GM20431 (cell line): ENCODE data around the gene CES2.
"Not testable (repeated sequence)": the region's sequence is repeated elsewhere in the genome, so short reads cannot be mapped to it uniquely, and the experiment has no call there.

Experiments
- in situ Hi-C: fragments of 300-500 bp; cut with MseI, MboI; formaldehyde crosslinking; loops from one replicate; pipeline ENCODE4 v1.15.0; 2020; ENCODE audit warnings: low sequenced_read_pairs; ENCODE audit not compliant: unreplicated experiment

Gene CES2

DNA sequence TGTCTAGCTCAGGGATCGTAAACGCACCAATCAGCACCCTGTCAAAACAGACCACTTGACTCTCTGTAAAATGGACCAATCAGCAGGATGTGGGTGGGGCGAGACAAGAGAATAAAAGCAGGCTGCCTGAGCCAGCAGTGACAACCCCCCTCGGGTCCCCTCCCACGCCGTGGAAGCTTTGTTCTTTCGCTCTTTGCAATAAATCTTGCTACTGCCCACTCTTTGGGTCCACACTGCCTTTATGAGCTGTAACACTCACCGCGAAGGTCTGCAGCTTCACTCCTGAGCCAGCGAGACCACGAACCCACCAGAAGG, 39.6 kb downstream of the CES2 start:
- in situ Hi-C loops = not testable (repeated sequence)

DNA sequence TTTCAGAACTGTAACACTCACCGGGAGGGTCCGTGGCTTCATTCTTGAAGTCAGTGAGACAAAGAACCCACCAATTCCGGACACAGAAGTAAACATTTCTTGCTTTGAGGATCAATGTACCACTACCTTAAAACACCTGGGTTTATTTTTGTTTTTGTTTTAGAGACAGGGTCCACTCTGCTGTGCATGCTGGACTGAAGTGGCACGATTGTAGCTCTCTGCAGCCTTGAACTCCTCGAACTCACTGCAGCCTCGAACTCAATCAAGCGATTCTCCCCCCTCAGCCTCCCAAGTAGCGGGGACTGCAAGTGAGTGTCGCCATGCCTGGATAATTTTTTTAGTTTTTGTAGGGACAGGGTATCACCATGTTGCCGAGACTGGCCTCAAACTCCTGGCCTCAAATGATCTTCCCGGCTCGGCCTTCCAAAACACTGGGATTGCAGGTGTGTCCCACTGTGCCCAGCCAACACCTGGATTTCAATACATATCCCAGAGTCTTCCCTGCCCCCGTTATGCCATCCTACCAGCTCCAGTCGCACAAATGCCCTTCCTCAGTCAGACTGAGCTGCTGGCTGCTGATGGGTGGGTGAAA, 40.1 kb downstream of the CES2 start:
- in situ Hi-C loops = no loop called here

DNA sequence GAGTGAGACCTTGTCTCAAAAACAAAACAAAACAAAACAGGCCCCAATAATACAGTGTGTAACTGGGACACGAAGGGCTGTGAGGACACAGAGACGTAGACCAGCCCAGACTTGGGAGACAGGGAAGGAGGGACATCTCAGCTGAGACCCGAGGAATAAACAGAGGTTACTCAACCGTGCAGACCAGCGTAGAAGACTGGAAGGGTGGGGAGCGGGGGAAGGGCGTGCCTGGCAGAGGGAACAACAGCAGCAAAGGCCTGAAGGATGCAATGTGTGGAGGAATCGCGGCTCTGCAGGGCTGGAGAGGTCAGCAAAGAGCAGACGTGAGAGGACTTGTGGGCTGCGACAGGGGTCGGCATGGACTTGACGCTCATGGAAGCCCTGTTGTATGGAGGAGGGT, 41.4 kb downstream of the CES2 start:
- in situ Hi-C loops = no loop called here

DNA sequence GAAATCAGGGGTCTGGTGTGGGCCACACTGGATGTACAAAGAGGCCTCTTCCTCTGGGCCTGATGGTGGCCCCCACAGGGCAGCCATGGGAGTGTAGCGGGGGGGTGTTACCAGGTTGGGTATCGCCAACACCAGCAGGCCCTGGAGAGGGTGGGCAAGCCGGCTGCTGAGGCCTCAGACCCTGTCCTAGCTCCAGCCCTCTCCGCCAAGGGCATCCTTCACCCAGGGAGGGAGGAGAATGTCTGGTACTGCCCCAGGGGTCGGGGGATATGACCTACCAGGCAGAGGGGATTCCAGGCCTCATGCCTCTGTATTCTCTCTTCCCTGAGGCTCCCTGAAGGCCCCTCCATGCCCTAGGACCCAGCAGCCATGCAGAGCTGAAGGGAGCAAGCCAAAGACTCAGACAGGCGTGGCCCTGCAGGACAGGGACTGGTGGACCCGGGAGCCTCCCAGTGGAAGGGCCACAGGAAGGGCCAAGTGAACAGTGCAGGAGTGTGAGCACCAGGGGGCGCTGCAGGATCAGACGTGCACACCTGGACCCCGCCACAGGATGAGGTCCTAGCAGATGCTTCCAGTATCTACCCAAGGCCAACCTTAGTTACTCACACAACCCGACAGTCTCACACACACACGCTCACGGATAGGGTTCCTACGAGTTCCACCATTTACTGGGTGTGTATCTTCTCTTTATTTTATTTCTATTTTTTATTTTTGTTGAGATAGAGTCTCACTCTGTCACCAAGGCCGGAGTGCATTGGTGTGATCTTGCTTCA, 42.2 kb downstream of the CES2 start:
- in situ Hi-C loops = no loop called here

DNA sequence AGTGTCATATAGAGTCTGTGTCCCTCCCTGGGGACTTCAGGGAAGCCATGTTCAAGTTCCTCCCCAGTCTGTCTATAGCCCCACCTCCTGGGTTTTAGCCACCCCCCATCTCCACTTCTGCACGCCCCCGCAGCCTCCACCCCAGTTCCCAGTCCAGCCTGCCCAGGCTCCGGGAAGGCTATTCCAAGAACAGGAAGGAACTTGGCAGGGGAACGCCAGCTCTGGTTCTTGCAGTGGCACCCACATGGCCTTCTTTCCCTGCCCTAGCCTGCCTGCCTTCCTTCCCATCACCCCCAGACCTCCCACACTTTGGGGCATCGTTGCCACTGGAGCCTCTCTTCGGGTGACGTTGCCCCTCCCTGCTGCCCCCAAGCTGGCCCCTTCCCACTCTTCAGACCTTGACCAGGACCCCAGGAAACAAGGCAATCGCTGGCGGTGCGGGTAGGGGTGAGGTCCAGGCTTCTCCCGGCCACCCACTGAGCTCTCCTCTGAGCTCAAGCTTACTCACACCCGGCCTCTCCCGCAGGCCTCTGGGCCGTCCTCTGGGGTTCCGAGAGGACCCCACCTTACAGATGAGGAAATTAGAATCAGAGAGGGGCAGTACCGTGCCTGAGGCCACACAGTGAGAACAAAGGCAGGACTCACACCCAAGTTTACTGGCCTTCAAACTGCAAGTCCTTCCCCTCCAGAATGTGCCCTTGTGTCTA, 43.8 kb downstream of the CES2 start:
- in situ Hi-C loops = no loop called here

DNA sequence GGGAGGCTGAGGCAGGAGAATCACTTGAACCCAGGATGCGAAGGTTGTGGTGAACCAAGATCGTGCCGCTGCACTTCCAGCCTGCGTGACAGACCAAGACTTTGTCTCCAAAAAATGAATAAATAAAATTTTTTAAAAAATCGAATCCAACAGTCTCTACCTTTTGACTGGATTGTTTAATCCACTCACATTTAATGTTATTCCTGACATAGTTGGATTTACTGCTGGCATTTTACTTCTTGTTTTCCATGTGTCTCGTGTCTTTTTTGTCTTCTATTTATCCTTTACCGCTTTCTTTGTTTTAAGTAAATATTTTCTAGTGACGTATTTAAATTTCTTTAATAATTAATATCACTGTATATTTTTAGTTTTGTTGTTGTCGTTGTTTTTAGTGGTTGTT, 47.7 kb downstream of the CES2 start:
- in situ Hi-C loops = no loop called here

DNA sequence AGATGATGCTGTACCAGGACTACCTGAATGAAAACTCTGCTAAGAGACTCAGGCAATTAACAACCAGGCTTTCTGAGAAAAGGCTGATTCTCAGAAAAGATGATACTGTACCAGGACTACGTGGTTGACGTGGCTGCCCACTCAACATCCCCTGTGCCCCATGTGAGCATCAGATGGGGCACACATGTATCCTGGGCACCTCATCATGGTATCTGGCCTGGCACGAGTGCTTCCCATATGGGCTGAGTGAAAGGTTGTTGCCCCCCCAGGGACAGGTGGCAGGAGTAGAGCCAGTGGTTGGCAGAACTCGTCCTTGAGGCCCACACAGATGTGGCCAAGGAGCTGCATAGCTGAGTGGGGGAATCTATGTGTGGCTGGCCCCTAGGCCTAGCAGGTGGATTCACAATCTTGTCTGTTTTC, 49.6 kb downstream of the CES2 start:
- in situ Hi-C loops = no loop called here

DNA sequence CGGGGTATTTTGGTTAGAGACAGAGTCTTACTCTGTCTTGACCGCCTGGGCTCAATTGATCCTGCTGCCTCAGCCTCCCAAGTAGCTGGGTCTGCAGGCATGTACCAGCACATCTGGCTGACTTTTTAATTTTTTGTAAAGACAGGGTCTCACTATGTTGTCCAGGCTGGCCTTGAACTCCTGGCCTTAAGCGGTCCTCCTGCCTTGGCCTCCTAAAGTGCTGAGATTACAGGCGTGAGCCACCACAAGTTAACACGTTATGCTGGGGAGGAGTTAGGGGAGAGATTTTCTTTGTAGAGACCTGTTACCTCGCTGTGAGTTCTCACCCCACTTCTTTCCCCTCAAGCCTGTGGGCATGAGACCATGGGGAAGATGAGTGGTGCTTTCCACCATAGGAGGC, 51.2 kb downstream of the CES2 start:
- in situ Hi-C loops = no loop called here

DNA sequence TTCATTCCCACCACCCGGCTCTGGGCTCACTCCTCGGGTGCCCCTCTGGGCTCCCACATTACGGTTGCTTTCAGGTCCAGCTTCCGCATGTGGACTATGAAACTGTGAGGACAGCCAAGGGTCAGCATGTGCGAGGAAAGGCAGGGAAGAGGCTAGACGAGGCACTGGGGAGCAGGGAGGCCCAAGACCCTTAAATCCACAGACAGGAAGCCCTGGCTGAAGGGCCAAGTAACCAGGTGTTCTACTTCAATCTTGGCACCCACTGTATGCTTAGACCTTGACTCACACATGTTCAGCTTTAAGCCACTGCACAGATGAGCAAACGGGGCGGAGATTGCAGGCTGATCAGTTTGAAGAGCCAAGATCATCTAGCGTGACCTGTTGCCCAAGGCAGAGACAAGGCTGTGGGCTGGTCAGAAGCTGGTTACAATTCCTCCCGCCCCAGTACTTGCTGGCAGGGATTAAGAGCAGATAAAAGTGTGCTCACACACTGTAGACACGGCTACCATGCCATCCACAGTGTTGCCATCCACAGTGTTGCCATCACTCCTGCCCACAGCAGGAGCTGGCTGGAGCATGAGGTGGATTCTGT, 53.0 kb downstream of the CES2 start, which contains the start of gene CES4A:
CES4A (plus strand) TSS at position 393 of the 592 bp plus-strand sequence; CDS start at position 577, 184 bp downstream.
- in situ Hi-C loops = no loop called here

DNA sequence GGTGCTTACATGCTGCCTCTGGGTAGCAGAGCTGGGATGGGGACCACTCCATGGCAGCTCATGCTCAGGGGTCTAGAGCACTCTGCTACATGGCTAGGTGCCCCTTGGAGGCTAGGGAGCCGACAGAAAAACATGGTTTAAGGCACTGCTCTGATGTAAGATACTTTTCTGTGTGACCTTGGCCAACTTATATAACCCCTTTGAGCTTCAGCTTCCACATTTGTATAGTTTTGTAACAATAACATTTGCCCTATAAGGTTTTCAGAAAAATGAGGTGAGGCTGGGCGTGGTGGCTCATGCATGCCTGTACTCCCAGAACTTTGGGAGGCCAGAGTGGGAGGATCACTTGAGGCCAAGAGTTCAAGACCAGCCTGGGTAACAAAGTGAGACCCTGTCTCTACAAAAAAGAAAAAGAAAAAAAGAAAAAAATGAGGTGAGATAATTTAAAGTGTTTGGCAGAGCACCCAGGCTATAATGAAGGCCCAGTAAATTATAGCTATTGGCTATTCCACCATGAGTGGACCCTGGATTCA, 56.3 kb downstream of the CES2 start:
- in situ Hi-C loops = no loop called here

DNA sequence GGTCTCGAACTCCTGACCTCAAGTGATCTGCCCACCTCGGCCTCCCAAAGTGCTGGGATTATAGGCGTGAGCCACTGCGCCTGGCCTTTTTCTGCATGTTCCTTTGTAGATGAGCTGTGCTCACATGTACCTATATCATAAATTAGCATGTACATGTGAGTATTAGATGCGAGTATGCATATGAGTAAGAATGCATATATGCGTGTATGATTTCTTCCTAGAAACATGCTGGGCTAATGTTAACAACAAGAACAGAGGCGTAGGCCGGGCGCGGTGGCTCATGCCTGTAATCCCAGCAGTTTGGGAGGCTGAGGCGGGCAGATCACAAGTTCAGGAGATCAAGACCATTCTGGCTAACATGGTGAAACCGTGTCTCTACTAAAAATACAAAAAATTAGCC, 58.2 kb downstream of the CES2 start:
- in situ Hi-C loops = not testable (repeated sequence)
